Measurements from ENCODE around the gene CMPK1.

Gene CMPK1

DNA sequence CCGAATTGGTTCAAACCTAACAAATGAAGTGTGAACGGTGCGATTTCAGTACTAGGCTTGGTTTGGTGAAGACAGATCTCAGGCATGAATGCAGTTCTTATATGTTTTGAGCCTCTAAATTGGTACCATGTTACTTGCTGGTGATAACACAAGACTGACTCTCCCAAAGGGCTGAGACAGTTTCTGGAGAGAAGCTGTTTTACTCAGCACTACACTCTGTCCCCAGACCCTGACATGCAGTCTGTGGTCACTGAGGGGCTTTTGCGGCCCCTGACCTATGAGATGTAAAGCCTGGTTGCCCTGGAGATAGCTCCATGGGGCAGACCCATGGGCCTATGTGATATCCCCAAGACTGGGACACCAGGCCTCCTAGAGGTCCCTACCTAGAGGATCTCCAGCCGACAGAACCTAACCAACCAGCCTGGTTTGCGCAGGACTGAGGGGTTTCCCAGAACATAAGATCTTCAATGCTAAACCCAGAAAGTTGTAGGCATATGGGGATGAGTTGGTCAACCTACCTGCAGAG lies 63.1 kb downstream of the CMPK1 start:
- no peak for DNase-seq

DNA sequence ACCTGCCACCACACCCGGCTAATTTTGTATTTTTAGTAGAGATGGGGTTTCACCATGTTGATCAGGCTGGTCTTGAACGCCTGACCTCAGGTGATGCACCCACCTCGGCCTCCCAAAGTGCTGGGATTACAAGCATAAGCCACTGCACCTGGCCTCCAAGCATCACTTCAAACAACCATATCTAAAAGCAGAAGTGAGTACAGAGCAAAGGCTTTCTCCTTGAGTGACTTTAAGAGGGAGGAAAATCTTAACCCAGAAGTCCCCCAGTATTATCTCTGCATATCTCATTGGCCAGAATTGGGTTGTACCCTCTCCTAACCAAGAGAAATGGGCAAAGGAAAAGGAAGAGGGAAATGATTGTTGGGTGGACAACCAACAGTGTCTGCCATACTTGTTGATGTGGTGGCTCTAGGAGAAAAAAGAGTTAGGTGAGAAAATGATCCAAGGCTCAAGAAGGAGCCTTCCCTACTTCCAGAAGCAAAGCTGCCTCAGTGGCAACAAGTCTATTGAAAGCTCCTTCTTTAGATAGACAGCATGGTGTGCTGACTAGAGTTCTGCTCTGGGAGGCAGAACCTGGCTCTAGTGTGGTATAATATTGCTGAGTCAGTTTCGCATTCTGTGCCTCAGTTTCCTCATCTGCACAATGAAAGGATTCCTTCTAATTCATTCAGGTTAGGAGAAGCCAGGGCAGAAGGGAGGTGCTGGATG lies 65.7 kb downstream of the CMPK1 start:
- DNase-seq, result no peak

DNA sequence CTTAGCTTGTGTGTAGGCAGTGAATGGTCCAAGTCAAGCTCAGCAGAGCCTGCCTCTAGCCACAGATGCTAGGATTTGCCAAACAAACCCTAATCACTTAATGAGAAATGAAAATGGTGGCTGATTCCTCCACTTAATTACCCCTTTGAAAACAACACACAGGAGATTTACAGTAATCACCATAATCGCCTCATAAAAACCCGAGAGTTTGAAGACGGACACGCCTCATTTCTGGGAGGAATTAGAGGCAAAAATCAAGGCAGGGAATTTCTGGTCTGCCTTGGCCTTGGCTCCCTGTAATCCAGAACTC lies 66.2 kb downstream of the CMPK1 start:
- no peak for DNase-seq

DNA sequence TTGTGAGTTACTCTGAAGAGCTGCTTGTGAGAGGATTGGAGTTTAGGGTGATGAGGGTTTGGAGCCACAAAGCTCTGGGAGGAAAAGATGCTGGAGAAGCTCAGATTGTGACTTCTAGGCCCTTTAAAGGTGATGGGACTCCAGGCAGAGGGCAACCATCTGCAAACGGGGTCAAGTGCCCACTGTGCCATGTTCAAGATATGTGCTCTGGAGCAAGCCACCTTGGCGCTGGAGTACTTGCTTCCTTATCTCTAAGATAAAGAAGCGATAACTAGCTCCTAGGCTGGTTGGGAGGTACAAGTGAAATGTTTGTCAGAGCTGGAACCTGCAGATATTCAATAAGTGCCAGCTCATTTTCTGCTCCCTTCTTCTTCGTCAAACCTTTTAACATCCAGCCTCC lies 68.2 kb downstream of the CMPK1 start:
- DNase-seq, result no peak

DNA sequence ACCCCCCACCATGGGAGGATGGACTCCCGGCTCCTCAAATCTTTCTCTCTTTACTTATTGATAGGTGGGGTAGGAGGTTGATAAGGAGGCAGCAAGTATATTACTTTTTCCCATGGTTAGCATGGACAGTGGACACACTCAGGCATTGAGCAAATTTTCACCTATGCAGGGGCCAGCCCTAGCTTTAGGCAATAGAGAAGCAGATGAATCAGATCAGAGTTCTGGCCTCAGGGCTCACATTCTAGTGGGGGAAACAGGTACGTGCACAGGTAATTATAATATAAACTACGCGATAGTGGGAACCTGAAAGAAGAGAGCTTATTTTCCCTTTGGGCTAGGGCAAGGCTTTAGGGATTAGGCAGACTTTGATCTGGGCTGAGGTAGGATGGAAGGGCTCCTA lies 69.0 kb downstream of the CMPK1 start:
- no peak for DNase-seq

DNA sequence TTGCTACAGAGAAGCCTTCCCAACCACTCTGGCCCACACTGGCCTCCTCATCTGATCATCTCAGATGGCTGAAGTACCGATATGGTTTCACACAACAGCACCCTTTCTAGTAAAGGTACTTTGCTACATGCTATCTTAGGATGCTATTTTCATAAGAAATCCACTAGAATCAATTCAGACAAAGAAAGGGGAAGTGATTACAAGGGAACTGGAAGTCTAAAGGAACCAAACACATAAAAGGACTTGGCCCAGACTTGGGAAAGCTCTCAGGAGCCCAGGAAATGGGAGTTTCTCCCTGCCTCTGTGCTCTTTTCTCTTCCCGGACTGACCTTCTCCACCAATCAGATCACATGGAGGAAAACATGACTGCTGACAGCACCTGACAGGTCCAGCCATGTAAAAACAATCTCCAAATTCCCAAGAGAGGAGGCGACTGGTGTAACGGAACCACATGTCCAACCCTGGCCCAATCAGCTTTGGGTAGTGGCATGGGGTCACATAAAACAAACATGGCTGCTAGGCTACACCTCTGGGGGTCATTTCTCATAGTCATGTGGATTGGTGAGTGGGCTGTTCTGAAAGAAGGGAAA lies 69.8 kb downstream of the CMPK1 start:
- no peak for DNase-seq

DNA sequence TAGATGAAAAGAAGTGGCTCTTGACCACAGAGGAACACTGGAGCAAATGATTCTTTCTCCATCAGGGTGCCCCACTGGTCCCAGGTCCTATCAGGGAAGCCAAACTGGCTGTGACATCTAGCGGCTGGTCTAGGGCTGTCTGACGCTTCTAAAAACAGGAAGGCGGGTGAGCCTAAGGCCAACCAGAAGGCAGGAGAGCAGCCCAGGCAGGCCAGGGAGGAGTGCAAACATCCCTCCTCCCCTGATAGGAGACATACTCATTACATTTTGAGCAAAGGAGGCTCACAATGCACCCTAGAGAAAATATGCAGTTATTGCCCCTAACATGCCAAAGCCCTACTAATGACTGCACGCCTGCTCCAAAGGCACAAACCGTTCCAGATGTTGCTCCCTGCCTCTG lies 72.1 kb downstream of the CMPK1 start:
- DNase-seq, result no peak

DNA sequence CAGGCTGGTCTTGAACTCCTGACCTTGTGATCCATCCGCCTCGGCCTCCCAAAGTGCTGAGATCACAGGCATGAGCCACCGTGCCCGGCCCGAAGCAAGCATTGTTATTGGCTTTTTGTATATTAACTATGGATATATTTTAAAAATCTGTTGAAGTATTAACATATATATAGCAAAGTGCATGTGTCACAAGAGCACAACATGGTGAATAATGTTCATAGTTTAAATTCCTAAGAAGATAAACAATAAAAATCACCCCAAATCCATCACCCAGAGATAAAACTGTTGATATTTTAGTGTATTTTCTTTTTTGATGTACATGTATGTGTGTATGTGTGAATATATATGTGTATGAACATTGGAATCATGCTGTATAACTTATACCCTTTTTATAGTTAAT lies 73.4 kb downstream of the CMPK1 start:
- no peak for DNase-seq

DNA sequence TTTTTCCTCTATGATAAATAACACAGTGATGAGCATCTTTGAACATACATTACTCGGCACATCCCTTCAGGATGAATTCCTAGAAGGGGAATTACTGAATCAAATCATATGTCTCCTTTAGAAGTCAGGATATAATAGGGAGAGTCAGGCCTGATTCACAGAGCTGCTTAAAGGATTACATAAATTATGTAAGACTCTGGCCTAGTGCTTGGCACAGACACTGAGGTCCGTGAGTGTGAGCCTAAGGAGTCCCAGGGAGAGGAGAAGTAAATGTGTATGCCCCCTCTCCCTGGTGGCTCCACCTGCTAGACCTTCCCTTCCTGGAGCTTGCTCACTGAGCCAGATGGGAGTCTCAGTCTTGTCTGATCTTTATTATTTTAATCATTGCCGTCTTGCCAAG lies 73.9 kb downstream of the CMPK1 start:
- DNase-seq, result no peak

DNA sequence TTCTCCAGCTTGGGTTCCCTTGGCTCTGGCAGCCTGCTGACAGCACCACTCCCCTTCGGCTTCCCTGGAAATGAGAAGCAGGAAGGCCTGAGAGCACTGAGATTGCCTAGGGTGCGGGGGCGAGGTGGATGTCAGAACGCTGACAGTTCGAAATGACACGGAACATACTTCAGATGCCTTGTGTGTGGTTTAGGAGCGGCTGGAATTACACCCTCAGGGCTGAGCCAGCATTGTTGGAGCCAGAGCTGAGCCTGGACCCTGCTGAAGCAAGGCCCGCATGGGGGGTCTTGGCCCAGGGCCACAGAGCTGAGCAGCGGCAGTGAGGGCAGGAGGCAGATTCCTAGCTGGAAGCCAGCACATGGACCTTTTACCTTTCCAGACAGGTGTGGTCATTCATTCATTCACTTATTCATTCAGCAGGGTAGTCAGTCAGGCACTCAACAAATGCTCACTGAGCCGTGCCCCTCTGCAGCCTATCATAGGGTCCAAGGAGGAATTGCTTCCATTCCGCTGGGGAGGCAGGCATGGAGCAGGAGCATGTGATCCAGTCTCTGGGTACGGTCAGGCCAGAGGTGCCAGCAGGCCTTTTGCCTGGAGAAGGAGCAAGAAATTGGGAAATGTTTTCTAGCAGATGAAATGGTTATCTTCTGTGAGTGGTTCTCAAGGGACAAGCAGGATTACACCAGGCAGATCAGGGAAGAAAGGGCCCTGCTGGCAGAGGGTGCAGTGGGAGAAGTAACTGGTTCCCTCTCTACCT lies 75.9 kb downstream of the CMPK1 start:
- no peak for DNase-seq

DNA sequence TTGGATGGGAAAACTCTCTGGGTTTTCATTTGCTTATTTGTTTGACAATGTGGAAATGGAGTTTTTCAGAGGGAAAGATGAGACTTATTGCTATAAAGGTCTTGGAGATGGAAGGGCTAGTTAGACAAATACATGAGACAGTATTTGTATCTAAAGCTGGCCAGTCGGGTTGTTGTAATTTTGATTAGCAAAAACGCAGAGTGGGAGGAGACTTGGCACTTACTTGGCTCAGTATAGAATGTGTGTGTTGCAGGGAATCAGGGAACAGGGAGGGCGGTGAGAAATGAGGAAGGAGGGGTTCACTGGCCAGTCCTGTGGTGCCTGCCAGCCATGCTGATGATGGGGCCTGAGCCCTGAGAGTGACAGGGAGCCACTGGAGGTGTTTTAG lies 76.5 kb downstream of the CMPK1 start:
- DNase-seq, result no peak

DNA sequence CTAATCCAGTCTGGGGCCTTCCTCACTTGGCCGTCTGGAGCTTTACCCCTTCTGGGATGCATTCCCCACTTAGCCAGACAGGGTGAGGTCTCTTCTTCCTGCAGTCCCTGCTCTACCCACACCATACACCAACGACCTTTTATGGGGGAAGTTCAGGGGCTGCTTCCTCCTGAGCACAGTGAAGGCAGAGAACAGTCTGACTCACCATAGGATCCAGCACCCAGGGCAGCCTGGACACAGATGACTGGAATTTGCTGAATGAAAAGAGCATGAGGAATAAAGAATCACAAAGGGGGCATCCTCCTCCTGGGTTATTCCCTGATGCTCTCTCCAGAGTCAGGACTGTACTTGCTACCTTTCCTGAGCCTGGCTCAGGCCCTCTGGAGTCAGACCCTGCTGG lies 77.8 kb downstream of the CMPK1 start:
- no peak for DNase-seq

DNA sequence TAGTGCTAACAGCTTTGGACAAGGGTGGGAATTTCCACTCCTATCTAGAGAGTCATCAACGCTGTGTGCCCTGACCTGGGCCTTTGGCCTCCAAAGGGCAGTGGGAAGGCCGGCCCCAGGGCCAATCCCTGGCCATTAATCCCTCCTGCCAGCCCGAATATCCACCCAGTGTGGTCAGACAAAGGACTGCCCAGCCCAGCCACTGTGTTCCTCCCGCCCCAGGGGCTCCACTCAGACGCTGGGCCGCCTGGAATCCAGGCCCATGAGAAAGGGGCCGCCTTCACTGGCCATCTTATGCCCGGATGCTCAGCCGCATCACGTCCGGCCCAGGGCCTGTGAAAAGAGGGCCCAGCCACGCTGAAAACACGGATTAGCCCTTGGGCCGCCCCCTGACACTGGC lies 78.8 kb downstream of the CMPK1 start:
- DNase-seq, result no peak

DNA sequence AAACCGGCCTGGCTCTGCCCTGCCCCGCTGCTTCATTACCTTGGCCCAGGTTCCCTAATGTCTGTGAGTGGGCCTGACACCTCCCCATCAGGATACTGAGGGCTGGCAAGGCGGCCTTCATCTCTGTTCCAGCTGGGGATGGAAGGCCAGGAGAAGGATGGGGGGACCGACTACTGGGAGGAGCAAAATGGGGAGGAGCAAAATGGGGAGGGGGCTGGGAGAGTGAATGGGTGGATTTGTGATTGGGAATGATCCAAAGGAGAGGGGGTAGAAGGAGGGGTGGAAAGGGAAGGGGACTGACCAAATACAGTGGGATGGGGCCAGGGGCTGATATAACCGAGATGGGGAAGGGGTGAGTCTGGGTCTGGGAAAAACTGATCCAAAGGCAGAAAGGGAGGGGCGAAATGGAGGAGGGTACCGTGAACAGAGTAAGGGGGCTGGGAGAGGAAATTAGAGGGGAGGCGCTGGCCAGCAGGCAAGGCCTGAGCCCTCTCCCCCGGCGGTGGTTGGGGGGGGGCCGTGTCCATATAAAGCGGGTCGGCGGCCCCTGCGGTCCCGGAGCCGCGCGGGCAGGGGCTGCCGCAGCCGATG lies 82.2 kb downstream of the CMPK1 start, which contains the start of gene FOXE3:
Gene FOXE3 (plus strand): TSS at position 558 of the 591 bp plus-strand sequence. CDS start 31 bp downstream, at position 589.
- DNase-seq, result no peak

DNA sequence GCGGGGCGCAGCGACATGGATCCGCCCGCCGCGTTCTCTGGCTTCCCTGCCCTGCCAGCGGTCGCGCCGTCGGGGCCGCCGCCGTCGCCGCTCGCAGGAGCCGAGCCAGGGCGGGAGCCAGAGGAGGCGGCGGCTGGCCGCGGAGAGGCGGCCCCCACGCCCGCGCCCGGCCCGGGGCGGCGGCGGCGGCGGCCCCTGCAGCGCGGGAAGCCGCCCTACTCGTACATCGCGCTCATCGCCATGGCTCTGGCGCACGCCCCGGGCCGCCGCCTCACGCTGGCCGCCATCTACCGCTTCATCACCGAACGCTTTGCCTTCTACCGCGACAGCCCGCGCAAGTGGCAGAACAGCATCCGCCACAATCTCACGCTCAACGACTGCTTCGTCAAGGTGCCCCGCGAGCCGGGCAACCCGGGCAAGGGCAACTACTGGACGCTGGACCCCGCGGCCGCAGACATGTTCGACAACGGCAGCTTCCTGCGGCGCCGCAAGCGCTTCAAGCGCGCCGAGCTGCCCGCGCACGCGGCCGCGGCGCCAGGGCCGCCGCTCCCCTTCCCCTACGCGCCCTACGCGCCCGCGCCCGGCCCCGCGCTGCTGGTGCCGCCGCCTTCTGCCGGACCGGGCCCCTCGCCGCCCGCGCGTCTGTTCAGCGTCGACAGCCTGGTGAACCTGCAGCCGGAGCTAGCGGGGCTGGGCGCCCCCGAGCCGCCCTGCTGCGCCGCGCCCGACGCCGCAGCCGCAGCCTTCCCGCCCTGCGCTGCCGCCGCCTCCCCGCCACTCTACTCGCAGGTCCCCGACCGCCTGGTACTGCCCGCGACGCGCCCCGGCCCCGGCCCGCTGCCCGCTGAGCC lies 83.0 kb downstream of the CMPK1 start:
- DNase-seq, result no peak

DNA sequence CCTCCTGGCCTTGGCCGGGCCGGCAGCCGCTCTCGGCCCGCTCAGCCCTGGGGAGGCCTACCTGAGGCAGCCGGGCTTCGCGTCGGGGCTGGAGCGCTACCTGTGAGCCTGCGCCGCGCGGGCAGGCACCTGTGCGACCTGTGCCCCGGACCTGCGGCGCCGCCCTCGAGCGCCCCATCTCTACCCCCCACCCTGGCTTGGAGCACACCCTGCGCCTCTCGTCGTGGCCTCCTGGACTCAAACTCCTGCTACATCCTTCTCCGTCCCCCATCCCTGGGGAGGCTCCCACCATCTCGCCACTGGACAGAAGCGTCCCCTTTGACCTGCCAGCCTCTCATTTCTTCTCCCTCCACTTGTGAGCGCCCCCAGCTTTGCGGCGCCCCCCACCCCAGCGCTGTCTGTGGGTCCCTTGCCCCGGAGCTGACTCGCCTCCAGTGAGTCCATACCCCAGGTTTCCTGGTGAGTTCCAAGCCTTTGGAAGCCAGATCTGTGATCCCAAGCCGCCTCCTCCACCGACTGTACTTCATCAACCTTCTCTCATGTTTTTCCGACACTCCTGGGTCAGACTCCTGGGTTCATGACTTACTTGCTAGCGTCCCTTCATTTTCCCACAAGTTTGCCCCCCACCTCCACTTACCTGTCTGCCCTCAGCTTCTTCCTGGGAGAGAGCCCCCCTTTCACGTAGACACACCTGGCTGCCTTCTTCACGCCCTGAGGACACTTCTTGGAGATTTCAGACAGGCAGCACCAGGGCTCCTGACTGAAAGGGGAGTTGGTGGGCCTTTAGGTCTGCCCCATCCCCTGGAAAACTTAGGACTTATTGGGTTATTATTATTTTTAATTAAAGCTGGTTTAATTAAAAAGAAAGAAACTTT lies 83.8 kb downstream of the CMPK1 start:
- DNase-seq, result no peak

DNA sequence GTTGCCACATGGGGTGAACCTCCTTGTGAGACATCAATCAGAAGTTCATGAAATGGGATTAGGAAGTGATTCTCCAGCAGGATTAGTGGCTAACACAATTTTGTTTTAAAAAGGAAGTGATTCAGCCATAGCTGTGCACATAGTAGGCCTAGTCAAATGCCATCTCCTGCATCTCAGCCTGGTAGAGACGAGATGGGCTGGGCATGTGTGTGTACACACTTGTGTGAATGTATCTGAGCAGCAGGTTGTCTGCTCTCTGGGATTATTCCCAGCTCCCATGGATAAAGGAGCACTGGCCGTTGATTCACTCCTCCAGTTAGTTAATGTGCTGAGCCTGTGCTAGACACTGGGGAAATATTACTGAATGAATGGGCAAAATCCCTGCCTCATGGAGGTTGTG lies 84.5 kb downstream of the CMPK1 start:
- DNase-seq, result no peak

DNA sequence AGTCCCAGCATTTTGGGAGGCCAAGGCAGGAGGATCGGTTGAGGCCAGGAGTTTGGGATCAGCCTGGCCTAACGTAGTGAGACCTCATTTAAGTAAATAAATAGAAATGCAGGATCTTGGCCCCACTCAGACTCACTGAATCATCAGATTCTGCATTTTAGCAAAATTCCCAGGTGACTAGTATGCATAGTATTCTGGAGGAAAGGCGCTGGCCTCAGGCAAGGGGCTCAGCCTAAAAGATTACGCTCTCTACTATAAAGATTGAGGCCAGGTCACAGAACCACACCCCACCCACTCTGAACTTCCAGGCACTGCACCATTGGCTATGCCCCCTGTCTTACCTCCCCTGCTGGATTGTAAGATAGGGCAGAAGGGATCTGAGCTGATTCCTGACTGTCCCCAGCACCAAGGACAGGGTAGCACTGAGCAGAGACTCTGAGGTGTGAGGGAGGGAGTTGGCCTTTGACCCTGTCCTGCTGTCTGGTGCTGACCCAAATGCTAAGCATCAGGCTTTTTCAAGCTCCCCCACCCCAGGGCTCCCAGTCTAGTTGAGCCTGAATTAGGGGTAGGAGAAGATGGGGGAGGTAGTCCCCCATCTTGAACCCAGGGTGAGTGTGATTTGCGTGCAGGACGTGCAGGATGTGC lies 85.2 kb downstream of the CMPK1 start:
- no peak for DNase-seq

DNA sequence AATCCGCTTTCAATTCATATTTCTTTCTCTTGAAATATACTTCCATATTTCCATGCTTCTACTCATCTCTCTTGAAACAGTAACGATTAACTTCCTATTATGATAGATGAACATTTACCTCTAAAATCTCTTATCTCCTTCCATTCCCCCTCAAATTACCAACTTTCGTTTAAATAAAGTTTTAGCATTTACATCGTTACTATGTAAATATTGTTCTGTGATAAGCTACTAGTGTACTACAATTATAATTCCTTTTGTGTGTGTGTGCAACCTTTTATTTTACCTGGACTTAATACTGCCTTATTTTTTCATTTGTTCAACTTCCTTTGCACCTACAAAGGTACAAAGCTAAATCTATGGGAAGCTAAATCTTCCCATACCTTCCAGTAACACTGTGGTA lies 87.0 kb downstream of the CMPK1 start:
- DNase-seq, result no peak

DNA sequence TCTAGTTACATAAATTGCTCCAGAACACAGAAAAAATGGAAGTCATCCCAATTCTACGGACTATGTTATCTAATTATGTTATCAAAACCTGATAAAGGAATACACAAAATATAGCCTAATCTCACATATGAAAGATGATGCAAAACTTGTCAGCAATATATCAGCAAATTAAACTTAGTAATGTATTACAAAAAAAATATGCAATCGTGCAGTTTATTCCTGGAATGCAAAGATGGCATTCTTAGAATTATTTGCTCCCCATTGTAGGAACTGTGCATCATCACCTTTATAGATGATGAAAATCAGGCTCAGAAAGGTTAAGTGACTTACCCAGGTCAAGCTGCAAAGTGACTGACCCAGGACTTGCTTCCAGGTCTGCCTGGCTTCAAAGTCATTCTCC lies 90.3 kb downstream of the CMPK1 start:
- DNase-seq, result no peak

DNA sequence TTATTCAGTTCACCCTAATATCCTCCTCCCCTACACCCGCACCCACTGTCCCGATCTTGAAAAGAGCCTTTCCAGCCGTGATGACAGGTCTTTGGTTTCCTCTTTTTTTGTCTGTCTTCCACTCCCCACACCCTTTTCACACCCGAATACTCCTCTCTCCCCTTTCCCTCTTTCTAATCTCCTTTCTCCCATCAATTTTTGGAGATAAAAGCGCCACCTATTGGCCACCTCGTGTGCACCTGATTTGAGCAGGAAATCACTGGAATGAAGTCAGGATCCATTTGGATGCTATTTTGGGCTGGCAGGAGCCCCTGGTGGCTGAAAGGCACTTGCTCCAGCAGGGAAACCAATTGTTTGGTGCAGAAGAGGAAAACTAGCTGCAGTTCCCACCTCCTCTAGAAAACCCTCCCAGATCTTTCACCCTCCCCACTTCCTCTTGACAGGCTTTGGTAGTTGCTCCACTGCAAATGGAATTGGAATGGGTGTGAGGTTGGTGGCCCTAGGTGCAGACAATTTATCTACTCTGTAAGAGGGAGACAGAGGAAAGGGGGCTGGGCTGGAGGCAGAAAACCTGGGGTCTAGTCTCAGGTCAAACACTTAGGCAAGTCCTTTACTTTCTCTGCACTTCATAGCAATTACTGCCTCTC lies 90.9 kb downstream of the CMPK1 start:
- DNase-seq, result no peak
